Fibroblast of lung (primary cell): Measurements from ENCODE around the gene SPTBN2. TPM values are rescaled to one million over a fixed set of nuclear protein-coding genes. Genes with fewer than 3 reads are reported as not detected.

Experiments used
- DNase-seq, 2 donors: peaks; one replicate each; pipeline versions ENCODE4 v3.0.0 to v3.0.0-alpha.2; 2010; ENCODE audit warnings: low read depth in 2 of 2
- H2AFZ ChIP-seq: 2 replicates; pipeline ENCODE4 v1.5.1; 2012; ENCODE audit warnings: low read length, control low read depth, inconsistent platforms
- H3K27ac ChIP-seq: 2 replicates; pipeline ENCODE4 v1.5.1; 2011; ENCODE audit warnings: low read length, control low read depth; ENCODE audit not compliant: insufficient read depth
- H3K27me3 ChIP-seq: 2 replicates; pipeline ENCODE4 v1.5.1; 2011; ENCODE audit warnings: mild to moderate bottlenecking, low read length; ENCODE audit not compliant: control insufficient read depth, insufficient read depth
- H3K36me3 ChIP-seq: 2 replicates; pipeline ENCODE4 v1.5.1; 2011; ENCODE audit warnings: low read length; ENCODE audit not compliant: control insufficient read depth, insufficient read depth
- H3K4me1 ChIP-seq: 2 replicates; pipeline ENCODE4 v1.5.1; 2011; ENCODE audit warnings: low read length; ENCODE audit not compliant: control insufficient read depth, insufficient read depth; ENCODE audit errors: extremely low read depth
- H3K4me2 ChIP-seq: 2 replicates; pipeline ENCODE4 v1.5.1; 2011; ENCODE audit warnings: low read length, control low read depth; ENCODE audit not compliant: insufficient read depth; ENCODE audit errors: extremely low read depth
- H3K4me3 ChIP-seq, 4 experiments: fragments of 200-600 bp in 1 of 4; sonication (generic) in 1 of 4; replicated peaks in 1 of 4; 2 replicates each; pipeline ENCODE4 v1.5.1; 2011 to 2016; ENCODE audit warnings: low read length in 4 of 4, low read depth in 3 of 4, mild to moderate bottlenecking in 3 of 4, control low read depth in 2 of 4, inconsistent platforms in 1 of 4, mixed read lengths in 1 of 4; ENCODE audit not compliant: insufficient read depth in 1 of 4; ENCODE audit errors: control extremely low read depth in 1 of 4
- H3K79me2 ChIP-seq: 2 replicates; pipeline ENCODE4 v1.5.1; 2012; ENCODE audit warnings: mild to moderate bottlenecking, low read length, inconsistent platforms; ENCODE audit not compliant: control insufficient read depth, insufficient read depth
- H3K9ac ChIP-seq: 2 replicates; pipeline ENCODE4 v1.5.1; 2011; ENCODE audit warnings: mild to moderate bottlenecking, low read length, control low read depth; ENCODE audit not compliant: insufficient read depth
- H3K9me3 ChIP-seq: 2 replicates; pipeline ENCODE4 v1.5.1; 2012; ENCODE audit warnings: low read depth, low read length; ENCODE audit not compliant: control insufficient read depth, insufficient read depth
- H4K20me1 ChIP-seq: 2 replicates; pipeline ENCODE4 v1.5.1; 2011; ENCODE audit warnings: low read length; ENCODE audit not compliant: control insufficient read depth, insufficient read depth; ENCODE audit errors: extremely low read depth
- EZH2 ChIP-seq: IDR thresholded peaks from 2 replicates; pipeline ENCODE4 v1.5.1; 2012; ENCODE audit warnings: low read length, control low read depth, mild to moderate bottlenecking; ENCODE audit errors: missing control alignments
- polyA plus RNA-seq, 2 donors: library from polyadenylated mRNA; depleted of rRNA in 1 of 2; stranded (reverse) in 1 of 2; unstranded in 1 of 2; fragments of >200 nt; gene quantifications; 2 replicates each; pipeline ENCODE4 v1.2.1, GENCODE V29; 2011 to 2012; ENCODE audit warnings: missing spikeins in 1 of 2
- total RNA-seq: library from RNA; depleted of rRNA; stranded (reverse); fragments of >200 nt; gene quantifications from 2 replicates; pipeline ENCODE4 v1.2.1, GENCODE V29; 2014
- TF ChIP-seq, protein P1 (sequence below), 2 donors: IDR thresholded peaks in 1 of 2; conservative IDR thresholded peaks in 1 of 2; 1 replicate in 1 of 2; 2 replicates in 1 of 2; pipeline ENCODE4 v1.5.1; 2011 to 2012; ENCODE audit warnings: low read length in 2 of 2, control low read depth in 1 of 2, inconsistent platforms in 1 of 2, low read depth in 1 of 2, mild to moderate bottlenecking in 1 of 2

The SPTBN2 gene
- total and polyA plus RNA-seq, 2 donors (not counting 1 experiment from before 2014, with no cell fraction given), result 0.09 to 0.99 TPM

DNA sequence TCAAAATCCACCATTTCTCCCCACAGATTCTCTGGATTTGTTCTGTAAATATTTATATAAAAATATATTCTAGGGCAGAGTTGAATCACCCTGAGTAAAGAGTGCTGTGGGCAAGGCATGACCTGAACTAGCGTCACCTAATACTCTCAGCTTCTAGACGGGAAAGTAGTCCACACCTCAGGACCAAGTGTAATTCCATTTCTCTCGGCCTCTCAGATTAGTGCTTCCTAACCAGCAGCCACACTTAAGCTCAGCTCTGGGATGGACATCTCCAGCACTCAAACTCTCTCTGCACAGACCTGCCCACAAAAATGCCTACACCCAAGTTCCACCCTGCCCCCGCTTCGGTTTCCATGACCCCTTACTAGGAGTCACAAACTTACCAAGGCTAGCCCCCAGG lies 5.3 kb downstream of the SPTBN2 start:
- Histone ChIP-seq H3K27ac (no peak overlapping the region), H2AFZ (no peak overlapping the region), H4K20me1 (no peaks in the 10 kb centered on the region), H3K9me3 (no peaks in the 10 kb centered on the region), H3K4me1 (no peaks in the 10 kb centered on the region), H3K79me2 (no peaks in the 10 kb centered on the region), H3K9ac (no peak overlapping the region), H3K4me2 (no peak overlapping the region), H3K36me3 (no peaks in the 10 kb centered on the region), H3K27me3 (peaks cover 37% of the 10 kb centered on the region), H3K4me3 (no peak overlapping the region)
- TF ChIP-seq, protein P1, sequence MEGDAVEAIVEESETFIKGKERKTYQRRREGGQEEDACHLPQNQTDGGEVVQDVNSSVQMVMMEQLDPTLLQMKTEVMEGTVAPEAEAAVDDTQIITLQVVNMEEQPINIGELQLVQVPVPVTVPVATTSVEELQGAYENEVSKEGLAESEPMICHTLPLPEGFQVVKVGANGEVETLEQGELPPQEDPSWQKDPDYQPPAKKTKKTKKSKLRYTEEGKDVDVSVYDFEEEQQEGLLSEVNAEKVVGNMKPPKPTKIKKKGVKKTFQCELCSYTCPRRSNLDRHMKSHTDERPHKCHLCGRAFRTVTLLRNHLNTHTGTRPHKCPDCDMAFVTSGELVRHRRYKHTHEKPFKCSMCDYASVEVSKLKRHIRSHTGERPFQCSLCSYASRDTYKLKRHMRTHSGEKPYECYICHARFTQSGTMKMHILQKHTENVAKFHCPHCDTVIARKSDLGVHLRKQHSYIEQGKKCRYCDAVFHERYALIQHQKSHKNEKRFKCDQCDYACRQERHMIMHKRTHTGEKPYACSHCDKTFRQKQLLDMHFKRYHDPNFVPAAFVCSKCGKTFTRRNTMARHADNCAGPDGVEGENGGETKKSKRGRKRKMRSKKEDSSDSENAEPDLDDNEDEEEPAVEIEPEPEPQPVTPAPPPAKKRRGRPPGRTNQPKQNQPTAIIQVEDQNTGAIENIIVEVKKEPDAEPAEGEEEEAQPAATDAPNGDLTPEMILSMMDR (conservative IDR thresholded peaks at IDR 0.05 in 1 of 2, IDR thresholded peaks at IDR 0.05 in 1 of 2; ENCODE audit: low read depth in 1 of 2, low read length in 2 of 2), result no peak
- no peak for TF ChIP-seq EZH2
- no peak for DNase-seq

DNA sequence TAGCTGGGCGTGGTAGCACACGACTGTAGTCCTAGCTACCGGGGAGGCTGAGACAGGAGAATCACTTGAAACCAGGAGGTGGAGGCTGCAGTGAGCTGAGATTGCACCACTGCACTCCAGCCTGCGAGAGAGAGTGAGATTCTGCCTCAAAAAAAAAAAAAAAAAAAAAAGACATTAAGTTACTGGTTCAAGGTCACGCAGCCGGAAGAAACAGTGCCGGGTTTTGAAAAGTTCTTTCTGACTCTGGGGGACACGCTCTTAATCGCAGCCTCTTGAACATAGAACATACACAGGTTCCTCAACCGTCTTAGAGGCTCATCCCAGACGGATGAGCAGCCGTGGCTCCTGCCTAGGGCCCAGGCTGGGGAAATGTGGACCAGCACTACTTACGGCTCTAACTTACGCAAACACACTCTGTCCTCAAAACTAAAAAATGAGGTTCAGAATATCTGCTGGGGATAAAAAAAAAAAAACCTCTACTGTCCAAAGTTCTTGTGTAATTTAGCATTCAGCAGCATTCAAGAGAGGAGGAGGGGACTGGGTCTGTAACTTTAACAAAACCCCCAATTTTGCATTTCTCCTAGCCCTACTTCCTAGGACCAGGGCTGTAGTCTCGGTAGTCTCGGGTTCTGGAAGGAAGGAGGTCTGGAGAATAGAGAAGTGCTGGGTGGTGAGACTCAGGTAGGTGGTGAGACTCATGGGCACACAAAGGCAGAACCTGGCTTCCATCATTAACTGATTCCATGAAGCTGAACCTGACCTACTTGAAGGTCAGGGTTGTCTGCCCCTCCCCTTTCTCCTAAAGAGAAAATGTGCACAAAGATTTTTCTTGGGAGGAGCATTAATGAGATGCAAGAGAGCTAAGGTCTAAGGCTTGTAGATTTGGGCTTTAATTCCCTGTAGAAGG lies 6.0 kb downstream of the SPTBN2 start:
- H3K4me1 ChIP-seq, result no peaks in the 10 kb centered on the region
- no peak overlapping the region for H3K4me2 ChIP-seq
- TF ChIP-seq EZH2, result no peak
- TF ChIP-seq, protein P1 (conservative IDR thresholded peaks at IDR 0.05 in 1 of 2, IDR thresholded peaks at IDR 0.05 in 1 of 2; ENCODE audit: low read depth in 1 of 2, low read length in 2 of 2), result no peak
- no peaks in the 10 kb centered on the region for H3K9me3 ChIP-seq
- H3K36me3 ChIP-seq, result no peaks in the 10 kb centered on the region
- H3K79me2 ChIP-seq, result no peaks in the 10 kb centered on the region
- no peak overlapping the region for H3K4me3 ChIP-seq
- H2AFZ ChIP-seq, result no peak overlapping the region
- no peak overlapping the region for H3K27ac ChIP-seq
- no peak for DNase-seq
- H3K27me3 ChIP-seq, result peaks cover 33% of the 10 kb centered on the region
- H4K20me1 ChIP-seq, result no peaks in the 10 kb centered on the region
- no peak overlapping the region for H3K9ac ChIP-seq

DNA sequence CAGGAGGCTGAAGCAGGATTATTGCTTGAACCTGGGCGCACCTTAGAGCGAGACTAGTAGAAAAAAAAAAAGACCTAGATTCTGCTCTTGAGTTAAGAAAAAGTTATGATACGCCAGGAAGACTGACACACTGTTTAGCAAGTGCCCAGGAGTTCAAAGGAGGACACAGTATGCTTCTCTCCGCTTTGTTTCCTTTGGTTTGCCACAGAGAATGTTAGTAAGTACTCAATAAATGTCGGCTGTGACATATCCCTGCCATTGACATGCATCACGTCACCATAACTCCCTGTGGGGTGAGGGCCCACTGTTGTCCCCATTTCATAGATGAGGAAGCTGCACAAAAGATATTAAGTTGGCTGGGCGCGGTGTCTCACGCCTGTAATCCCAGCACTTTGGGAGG lies 7.1 kb downstream of the SPTBN2 start:
- no peaks in the 10 kb centered on the region for H3K79me2 ChIP-seq
- H3K4me2 ChIP-seq, result no peak overlapping the region
- H3K4me3 ChIP-seq, result no peak overlapping the region
- H3K36me3 ChIP-seq, result no peaks in the 10 kb centered on the region
- H3K4me1 ChIP-seq, result no peaks in the 10 kb centered on the region
- no peak overlapping the region for H3K27ac ChIP-seq
- H4K20me1 ChIP-seq, result no peaks in the 10 kb centered on the region
- no peak for DNase-seq
- H3K9ac ChIP-seq, result no peak overlapping the region
- H3K9me3 ChIP-seq, result no peaks in the 10 kb centered on the region
- TF ChIP-seq, protein P1 (conservative IDR thresholded peaks at IDR 0.05 in 1 of 2, IDR thresholded peaks at IDR 0.05 in 1 of 2; ENCODE audit: low read depth in 1 of 2, low read length in 2 of 2), result no peak
- TF ChIP-seq EZH2, result no peak
- peaks cover 26% of the 10 kb centered on the region for H3K27me3 ChIP-seq
- H2AFZ ChIP-seq, result no peak overlapping the region
